CD4-positive, alpha-beta T cell treated with Interleukin-21 for 1 hour (primary cell): ENCODE results near the gene COPS8.

Experiments
- DNase-seq: peaks from one replicate; pipeline ENCODE4 v3.0.0-alpha.2; 2020

COPS8 gene

DNA sequence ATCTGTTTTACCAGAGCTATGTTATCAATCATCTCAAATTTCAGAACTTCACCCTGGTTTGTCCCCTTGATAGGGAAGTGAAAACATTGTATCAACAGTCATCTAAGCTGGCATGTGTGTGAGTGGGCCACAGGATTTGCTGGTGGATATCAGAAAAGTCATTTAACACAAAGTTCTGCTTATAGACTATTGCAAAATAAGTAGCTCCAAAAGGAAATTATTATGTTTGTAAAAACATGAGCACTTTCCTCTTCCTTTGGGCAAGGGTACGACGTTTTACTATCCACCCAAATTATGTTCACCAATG is 20.7 kb upstream of the COPS8 start:
- DNase-seq = no peak

GRCh38 chr2:237066396-237066795 is 19.3 kb upstream of the COPS8 start:
- no peak for DNase-seq

DNA sequence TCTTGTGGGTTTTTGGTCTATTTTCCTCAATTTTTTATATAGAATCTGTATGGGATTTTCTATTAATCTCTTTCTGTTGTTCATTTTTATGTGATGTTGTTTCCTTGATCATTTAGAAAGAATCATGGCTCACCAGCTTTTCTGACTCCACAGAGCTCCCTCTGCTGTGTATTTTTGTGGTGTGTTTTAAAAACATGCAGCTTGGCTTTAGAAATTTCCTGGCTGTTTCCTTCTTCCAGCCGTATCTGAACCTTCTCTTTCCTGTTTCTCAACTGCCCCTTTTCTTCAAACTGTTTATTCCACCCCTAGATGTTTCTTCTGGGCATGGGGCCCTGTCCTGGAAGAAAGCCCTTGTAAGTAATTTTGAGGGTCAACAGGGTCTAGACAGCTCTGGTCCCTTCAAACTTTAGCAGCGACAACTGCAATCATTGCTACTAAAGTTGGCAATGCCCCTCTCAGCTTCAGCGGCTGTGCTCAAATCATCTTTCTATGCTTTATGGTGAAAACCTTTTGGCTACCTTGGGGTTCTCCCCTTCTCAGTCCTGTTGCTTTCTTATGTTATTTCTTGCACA is 17.6 kb upstream of the COPS8 start:
- DNase-seq = no peak

GRCh38 chr2:237072067-237072931 is 13.4 kb upstream of the COPS8 start:
- DNase-seq = peak; percentile 63

- DNase-seq = no peak
These were observed 12.1 kb upstream of the COPS8 start for GRCh38 chr2:237073552-237073951.

DNA sequence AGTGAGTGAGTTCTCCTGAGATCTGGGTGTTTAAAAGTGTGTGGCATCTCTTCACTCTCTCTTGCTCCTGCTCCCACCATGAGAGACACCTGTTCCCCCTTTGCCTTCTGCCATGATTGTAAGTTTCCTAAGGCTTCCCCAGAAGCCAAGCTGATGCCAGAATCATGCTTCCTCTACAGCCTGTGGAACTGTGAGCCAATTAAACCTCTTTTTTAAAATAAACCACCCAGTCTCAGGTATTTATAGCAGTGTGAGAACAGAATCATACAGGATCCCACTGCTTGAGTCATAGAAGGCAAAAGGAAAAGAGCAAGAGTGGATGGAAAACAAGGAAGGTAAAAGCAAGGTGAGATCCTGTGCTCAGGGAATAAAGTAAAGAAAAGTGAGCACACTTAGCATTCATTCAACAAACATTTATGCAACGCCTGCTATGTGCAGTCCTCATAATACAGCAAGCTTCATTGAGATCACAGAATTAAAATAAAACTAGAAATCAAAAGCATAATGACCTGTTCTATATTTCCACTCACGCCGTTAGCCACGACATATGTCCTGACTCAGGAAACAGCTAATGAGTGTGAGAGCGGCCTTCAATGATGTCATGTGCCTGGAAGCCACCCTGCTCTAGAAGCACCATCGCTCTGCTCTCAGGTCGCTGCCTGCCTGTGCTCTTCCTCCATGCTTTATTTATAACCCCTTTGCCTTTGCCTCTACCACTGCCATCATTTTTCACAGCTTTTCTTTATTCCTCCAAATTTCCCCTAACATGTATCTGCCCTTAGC is 11.3 kb upstream of the COPS8 start:
- DNase-seq = no peak

GRCh38 chr2:237075749-237076599 is 9.7 kb upstream of the COPS8 start:
- no peak for DNase-seq

DNA sequence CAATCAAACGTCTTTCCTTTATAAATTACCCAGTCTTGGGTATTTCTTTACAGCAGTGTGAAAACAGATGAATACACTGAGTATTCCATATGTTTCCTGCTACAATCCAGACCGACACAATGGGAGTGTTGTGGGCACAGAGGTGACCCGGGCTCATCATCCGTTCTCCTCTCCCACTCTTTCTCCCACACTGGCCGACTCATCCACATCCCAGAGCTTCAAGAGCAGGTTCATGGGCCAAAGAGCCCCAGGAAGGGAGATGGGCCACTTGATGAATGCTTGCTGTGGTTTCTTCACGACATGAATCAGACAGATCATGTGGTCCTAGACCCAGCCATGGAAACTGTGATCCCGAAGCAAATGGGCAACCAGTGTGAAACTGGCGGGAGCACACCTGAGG is 4.1 kb upstream of the COPS8 start:
- DNase-seq = no peak

DNA sequence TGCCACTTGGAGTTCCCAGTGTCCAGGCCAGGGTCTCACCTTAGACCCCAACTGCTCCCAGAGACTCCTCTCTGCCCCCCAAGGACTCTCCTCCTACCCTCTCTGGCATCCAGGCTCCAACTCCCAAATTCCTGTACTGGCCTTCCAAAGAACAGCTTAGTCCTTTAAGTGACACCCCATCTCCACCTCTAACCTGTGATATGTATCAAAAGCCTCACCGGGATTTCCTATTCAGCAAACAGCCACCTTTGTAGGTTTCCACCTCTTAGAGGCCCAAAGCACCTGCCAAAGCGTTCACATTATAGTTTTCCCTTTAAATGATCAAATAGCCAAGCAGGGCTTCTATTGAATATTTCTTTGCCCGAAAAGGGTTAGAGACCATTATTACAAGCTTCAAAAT is 2.7 kb upstream of the COPS8 start:
- no peak for DNase-seq

GRCh38 chr2:237084444-237084843 is 1.2 kb upstream of the COPS8 start:
- DNase-seq = no peak

DNA sequence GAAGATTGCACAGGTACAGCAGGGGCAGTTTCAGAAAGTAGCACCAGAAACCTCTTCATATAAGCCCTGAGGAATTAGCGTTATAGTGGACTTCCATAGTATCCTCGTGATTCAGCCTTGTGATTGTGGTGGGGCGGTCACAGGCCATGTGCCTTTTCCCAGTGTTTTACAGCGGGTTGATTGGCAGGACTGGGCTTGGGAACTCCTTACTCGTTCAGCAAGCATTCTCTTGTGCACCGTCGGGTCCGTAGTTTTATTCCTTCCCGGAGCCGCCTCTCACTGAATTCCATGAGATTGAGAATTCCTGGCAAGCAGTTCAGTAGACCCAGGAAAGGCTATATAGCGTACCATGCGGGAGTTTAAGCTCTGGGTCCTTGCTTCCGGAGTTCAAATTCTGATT is 5.2 kb downstream of the COPS8 start:
- no peak for DNase-seq

- no peak for DNase-seq
These were observed 6.2 kb downstream of the COPS8 start for GRCh38 chr2:237091779-237092436.

DNA sequence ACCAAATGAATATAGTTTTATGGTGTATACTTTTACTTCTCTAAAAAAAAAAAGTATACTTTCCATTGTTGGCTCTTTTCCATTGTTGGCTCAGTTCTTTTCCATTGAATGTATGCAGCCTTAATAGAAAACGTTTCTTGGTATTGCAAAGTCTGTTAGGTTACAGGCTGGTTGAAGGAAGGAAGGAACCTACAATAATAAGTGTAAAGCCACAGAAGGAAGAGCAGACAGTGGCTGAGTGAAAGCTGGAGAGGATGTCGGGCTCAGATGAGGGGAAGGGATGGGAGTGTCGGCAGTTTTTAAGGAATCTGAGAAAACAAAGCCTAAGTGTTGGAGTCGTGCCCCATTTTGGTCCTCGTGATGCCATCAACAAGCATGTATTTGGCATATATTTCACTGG is 6.8 kb downstream of the COPS8 start:
- DNase-seq = no peak

GRCh38 chr2:237092920-237093781 is 7.5 kb downstream of the COPS8 start:
- DNase-seq = no peak

DNA sequence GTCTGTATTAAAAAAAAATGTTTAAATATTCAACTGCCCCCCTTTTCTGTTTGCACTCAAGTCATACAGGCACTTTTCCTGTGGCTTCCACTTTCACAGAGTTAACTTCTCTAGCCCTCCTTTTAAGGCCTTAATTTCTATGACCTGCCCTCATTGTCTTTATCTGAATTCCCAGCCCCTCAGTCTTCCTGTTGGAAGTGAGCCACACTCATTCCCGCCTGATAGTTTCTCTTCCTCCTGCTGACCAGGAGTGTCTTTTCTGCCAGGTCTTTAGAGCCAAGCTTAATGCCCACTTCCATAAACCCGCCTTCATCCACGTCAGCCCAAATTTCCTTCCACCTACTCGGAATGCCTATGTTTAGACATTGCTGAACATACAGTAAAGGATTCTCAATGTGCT is 10.5 kb downstream of the COPS8 start:
- no peak for DNase-seq

DNA sequence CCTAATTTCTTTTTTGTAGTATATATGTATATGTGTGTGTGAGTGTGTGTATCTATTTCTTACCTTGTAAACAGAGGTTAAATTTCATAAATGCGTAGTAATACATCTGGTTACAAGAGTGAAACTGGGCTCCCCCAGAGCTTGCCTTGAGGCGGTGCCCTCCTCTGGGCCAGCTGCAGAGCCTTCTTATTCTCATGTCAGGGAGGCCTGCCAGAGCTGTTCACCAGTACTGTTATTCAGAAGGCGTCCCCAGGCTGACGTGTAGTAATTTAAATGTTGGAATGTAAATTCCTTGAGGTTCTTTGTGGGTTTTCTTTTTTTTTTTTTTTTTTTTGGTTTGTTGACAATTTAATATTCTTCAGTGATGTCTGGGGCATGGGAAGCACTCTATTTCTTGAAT is 11.2 kb downstream of the COPS8 start:
- no peak for DNase-seq

DNA sequence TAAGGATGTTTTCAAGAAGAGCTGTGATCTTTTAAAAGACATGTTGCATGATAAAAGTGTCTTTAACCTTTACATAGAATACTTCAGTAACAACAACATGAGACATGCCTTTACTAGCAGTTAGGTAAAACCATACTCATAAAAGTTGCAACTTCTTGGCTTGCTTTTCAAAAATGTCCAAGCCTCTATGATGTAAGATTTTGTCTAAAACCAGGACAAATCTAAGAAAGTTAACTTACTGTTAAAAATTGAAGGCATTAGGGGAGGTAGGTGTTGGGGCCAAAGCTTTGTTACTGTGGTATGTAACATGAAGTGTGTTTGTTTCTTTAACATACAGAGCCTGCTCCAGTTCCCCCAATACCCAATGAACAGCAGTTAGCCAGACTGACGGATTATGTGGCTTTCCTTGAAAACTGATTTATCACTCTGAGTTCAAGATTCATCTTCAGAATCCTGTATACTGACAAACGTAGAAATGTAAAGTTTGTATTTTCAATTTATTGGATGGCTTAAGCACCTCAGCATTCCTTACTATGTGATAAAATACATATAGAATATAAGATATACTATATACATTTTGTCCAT is 11.7 kb downstream of the COPS8 start:
- DNase-seq = no peak

- no peak for DNase-seq
These were observed 12.4 kb downstream of the COPS8 start for GRCh38 chr2:237097911-237098702.

GRCh38 chr2:237099804-237100203 is 14.1 kb downstream of the COPS8 start:
- no peak for DNase-seq
